ENCODE data around the gene ARMC3.

The ARMC3 gene

GRCh38 chr10:23051855-23052331 lies 124.0 kb downstream of the ARMC3 start:
- H3K4me3 ChIP-seq (ENCODE audit: low read depth, low read length) = no peak overlapping the region
- TF ChIP-seq CTCF (IDR thresholded peaks at IDR 0.05; ENCODE audit: low read depth, low read length, missing control alignments) = no peak
- DNase-seq (ENCODE audit: low read depth) = no peak

- DNase-seq (ENCODE audit: low read depth) = no peak
- TF ChIP-seq CTCF (IDR thresholded peaks at IDR 0.05; ENCODE audit: low read depth, low read length, missing control alignments) = no peak
- no peak overlapping the region for H3K4me3 ChIP-seq (ENCODE audit: low read depth, low read length)
Observed at GRCh38 chr10:23053036-23053435, 125.2 kb downstream of the ARMC3 start.

- no peak for TF ChIP-seq CTCF (IDR thresholded peaks at IDR 0.05; ENCODE audit: low read depth, low read length, missing control alignments)
- DNase-seq (ENCODE audit: low read depth) = no peak
- no peak overlapping the region for H3K4me3 ChIP-seq (ENCODE audit: low read depth, low read length)
Observed at GRCh38 chr10:23055424-23056185, 127.8 kb downstream of the ARMC3 start.

- no peak for DNase-seq (ENCODE audit: low read depth)
Observed at GRCh38 chr10:23056186-23056579, 128.3 kb downstream of the ARMC3 start.

GRCh38 chr10:23058366-23058765 lies 130.5 kb downstream of the ARMC3 start:
- TF ChIP-seq CTCF (IDR thresholded peaks at IDR 0.05; ENCODE audit: low read depth, low read length, missing control alignments) = no peak
- DNase-seq (ENCODE audit: low read depth) = no peak
- H3K4me3 ChIP-seq (ENCODE audit: low read depth, low read length) = no peak overlapping the region

More at GRCh38 chr10:23056186-23056579, 128.3 kb downstream of the ARMC3 start:
- H3K4me3 ChIP-seq (ENCODE audit: low read depth, low read length) = no peak overlapping the region
- TF ChIP-seq CTCF (IDR thresholded peaks at IDR 0.05; ENCODE audit: low read depth, low read length, missing control alignments) = no peak

- H3K4me3 ChIP-seq (ENCODE audit: low read depth, low read length) = no peak overlapping the region
- no peak for DNase-seq (ENCODE audit: low read depth)
- no peak for TF ChIP-seq CTCF (IDR thresholded peaks at IDR 0.05; ENCODE audit: low read depth, low read length, missing control alignments)
Observed at GRCh38 chr10:23060918-23061317, 133.1 kb downstream of the ARMC3 start.

Measured in GM12864 (cell line).